ENCODE results near the gene PCBP2. TPM values are rescaled to one million over a fixed set of nuclear protein-coding genes. Genes with fewer than 3 reads are reported as not detected.
A peak's percentile ranks its signal among the peaks of the same experiment; 100 is the strongest.

The PCBP2 gene
- total and polyA plus RNA-seq, 2 experiments from 2014 or later, result 100 to 143 TPM

DNA sequence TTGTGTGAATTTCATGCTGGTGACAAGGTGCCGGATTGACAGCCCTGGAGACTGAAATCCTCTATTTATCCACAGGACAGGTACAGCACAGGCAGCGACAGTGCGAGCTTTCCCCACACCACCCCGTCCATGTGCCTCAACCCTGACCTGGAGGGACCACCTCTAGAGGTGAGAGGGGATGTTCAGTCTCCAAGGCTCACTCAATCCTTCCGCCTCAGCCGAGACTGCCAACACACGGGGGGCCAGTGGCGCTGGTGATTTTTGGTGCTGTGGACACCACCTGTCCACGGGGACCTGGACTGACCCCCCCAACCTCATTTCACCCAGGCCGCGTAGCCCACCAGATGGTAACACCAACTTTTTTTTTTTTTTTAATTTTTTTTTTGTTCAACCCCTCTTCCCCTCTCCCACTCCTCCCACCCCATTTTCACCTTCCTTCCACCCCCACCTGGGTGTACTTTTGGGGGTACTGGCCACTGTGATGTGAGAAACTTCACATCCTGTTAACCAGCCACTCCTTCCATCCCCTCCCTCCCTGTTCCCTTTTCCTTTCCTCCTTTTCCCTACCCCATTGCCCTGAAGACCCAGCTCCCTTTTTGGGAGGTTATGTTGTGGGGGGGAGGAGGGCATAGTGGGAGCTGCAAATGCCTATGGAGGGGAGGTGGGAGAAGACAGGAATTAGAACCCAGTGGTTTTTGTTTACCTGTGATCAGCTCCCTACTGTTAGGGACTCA lies 12.9 kb downstream of the PCBP2 start:
- no peaks in the 10 kb centered on the region for H3K27me3 ChIP-seq (replicated peaks; ENCODE audit: insufficient read depth)
- no peak for TF ChIP-seq EZH2 (IDR thresholded peaks at IDR 0.05; ENCODE audit: insufficient read depth, poor library complexity, severe bottlenecking)
- TF ChIP-seq EZH2phosphoT487 (IDR thresholded peaks at IDR 0.05; ENCODE audit: insufficient read depth, low read depth), result no peak
- no peak overlapping the region for H2AFZ ChIP-seq
- DNase-seq, result no peak
- no peak overlapping the region for H3K27ac ChIP-seq
- H3F3A ChIP-seq (ENCODE audit: insufficient read depth), result peaks cover 79% of the 10 kb centered on the region
- peaks cover 8% of the 10 kb centered on the region; the same call in 1 of the 2 replicates for H4K20me1 ChIP-seq (ENCODE audit: insufficient read depth)
- no peaks in the 10 kb centered on the region for H3K9me2 ChIP-seq (ENCODE audit: insufficient read depth)
- H3K9me3 ChIP-seq (ENCODE audit: low read depth), result no peaks in the 10 kb centered on the region
- no peaks in the 10 kb centered on the region for H3K4me1 ChIP-seq (ENCODE audit: insufficient read depth)
- H3K79me2 ChIP-seq (ENCODE audit: insufficient read depth), result peaks cover 100% of the 10 kb centered on the region
- H3K4me2 ChIP-seq (ENCODE audit: unreplicated experiment), result no peak overlapping the region
- H3K9ac ChIP-seq, result 0 out of 2 replicates have a peak overlapping the region, but pooled peaks have one; percentile 12
- no peak overlapping the region for H3K4me3 ChIP-seq
- WGBS, 2 experiments (ENCODE audit: low coverage in 1 of 2, low lambda C conversion rate in 2 of 2, missing lambda C conversion rate in 2 of 2), result 85 to 89% methylated on average over 11 of the region's 11 CpGs
- peaks cover 96% of the 10 kb centered on the region for H3K36me3 ChIP-seq (ENCODE audit: low read depth)
- in situ Hi-C loops (cut with MboI), result no loop called here

DNA sequence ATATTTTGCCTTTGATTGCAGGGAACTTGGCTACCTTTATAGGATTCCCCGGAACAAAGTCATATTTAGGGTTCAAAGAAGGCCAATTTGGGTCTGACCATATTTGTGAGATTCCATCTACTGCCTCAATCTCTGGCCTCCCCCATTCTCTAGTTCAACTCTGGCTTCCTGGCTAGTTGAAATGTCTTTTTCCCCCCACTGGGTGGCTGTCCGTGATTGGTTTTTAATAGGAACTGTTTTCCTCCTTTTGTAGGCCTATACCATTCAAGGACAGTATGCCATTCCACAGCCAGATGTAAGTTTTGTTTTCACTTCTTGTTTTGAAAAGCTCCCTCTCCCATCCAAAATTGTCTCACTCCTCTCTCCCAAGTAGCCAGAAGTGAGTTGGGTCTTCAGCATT lies 13.8 kb downstream of the PCBP2 start:
- Histone ChIP-seq H3K79me2 (ENCODE audit: insufficient read depth) (peaks cover 100% of the 10 kb centered on the region), H4K20me1 (ENCODE audit: insufficient read depth) (peaks cover 7% of the 10 kb centered on the region; the same call in 1 of the 2 replicates)
- no peak for TF ChIP-seq EZH2phosphoT487 (IDR thresholded peaks at IDR 0.05; ENCODE audit: insufficient read depth, low read depth)
- TF ChIP-seq EZH2 (IDR thresholded peaks at IDR 0.05; ENCODE audit: insufficient read depth, poor library complexity, severe bottlenecking), result no peak

DNA sequence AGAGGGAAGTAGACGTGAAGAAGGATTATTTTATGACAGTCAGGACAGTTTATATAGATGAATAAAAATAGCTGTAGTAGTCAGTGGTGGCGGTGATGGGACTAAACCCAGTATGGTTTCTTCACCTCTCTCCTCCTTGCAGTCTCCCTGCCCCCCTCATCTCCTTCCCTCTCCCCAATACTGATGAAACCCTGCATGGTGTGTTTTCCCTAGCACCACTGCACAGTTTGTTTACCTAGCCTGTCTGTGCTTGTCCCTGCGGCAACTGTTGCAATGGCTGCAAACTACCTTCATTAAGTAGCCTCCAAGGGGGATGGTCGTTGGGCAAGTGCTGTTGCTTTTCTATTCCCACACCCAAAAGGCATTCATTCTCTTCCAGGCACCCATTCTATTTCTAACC lies 14.7 kb downstream of the PCBP2 start:
- no peak overlapping the region for H3K27ac ChIP-seq
- in situ Hi-C loops (cut with MboI), result no loop called here
- peaks cover 91% of the 10 kb centered on the region for H3K36me3 ChIP-seq (ENCODE audit: low read depth)
- H2AFZ ChIP-seq, result no peak overlapping the region
- no peaks in the 10 kb centered on the region for H3K27me3 ChIP-seq (replicated peaks; ENCODE audit: insufficient read depth)
- 0 out of 2 replicates have a peak overlapping the region, but pooled peaks have one; percentile 10 for H3K9ac ChIP-seq
- H3K4me3 ChIP-seq, result no peak overlapping the region
- H3K4me1 ChIP-seq (ENCODE audit: insufficient read depth), result no peaks in the 10 kb centered on the region
- no peak overlapping the region for H3K4me2 ChIP-seq (ENCODE audit: unreplicated experiment)
- no peak for DNase-seq
- 75 to 79% methylated on average over 4 of the region's 4 CpGs for WGBS, 2 experiments (ENCODE audit: low coverage in 1 of 2, low lambda C conversion rate in 2 of 2, missing lambda C conversion rate in 2 of 2)
- no peaks in the 10 kb centered on the region for H3K9me2 ChIP-seq (ENCODE audit: insufficient read depth)
- no peak for TF ChIP-seq EZH2phosphoT487 (IDR thresholded peaks at IDR 0.05; ENCODE audit: insufficient read depth, low read depth)
- TF ChIP-seq EZH2 (IDR thresholded peaks at IDR 0.05; ENCODE audit: insufficient read depth, poor library complexity, severe bottlenecking), result no peak
- peaks cover 98% of the 10 kb centered on the region for H3K79me2 ChIP-seq (ENCODE audit: insufficient read depth)
- H3K9me3 ChIP-seq (ENCODE audit: low read depth), result no peaks in the 10 kb centered on the region
- H4K20me1 ChIP-seq (ENCODE audit: insufficient read depth), result no peaks in the 10 kb centered on the region
- H3F3A ChIP-seq (ENCODE audit: insufficient read depth), result peaks cover 77% of the 10 kb centered on the region

More for the DNA sequence above, 13.8 kb downstream of the PCBP2 start:
- Histone ChIP-seq H3K27me3 (replicated peaks; ENCODE audit: insufficient read depth) (no peaks in the 10 kb centered on the region), H3K36me3 (ENCODE audit: low read depth) (peaks cover 94% of the 10 kb centered on the region), H3K9ac (peak overlapping the region; percentile 10; the same call in 1 of the 2 replicates), H3K4me2 (ENCODE audit: unreplicated experiment) (no peak overlapping the region), H3K27ac (peak overlapping the region; percentile 12), H3K9me3 (ENCODE audit: low read depth) (no peaks in the 10 kb centered on the region), H3K4me3 (no peak overlapping the region), H2AFZ (no peak overlapping the region), H3K4me1 (ENCODE audit: insufficient read depth) (no peaks in the 10 kb centered on the region), H3F3A (ENCODE audit: insufficient read depth) (peaks cover 79% of the 10 kb centered on the region), H3K9me2 (ENCODE audit: insufficient read depth) (no peaks in the 10 kb centered on the region)
- WGBS, 2 experiments (ENCODE audit: low coverage in 1 of 2, low lambda C conversion rate in 2 of 2, missing lambda C conversion rate in 2 of 2), result 63 to 66% methylated on average over 2 of the region's 2 CpGs
- no peak for DNase-seq
- in situ Hi-C loops (cut with MboI), result no loop called here

DNA sequence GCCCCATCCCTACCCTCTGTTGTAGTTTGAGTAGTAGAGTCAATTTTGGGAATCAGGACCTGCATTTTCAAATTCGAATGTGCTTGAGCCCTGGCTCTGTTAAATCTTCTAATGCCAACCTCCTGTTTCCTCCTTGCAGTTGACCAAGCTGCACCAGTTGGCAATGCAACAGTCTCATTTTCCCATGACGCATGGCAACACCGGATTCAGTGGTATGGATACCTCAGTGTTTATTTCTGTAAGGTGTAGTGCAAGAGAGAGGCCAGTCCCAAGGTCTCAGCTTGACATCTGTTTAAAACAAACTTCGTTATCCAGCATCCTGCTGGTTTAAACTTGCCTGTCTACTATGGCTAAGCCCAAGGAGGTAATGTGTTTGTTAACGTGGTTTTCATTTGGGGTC lies 15.2 kb downstream of the PCBP2 start:
- TF ChIP-seq EZH2phosphoT487 (IDR thresholded peaks at IDR 0.05; ENCODE audit: insufficient read depth, low read depth) (no peak), EZH2 (IDR thresholded peaks at IDR 0.05; ENCODE audit: insufficient read depth, poor library complexity, severe bottlenecking) (no peak)
- H3K4me3 ChIP-seq, result no peak overlapping the region
- no peaks in the 10 kb centered on the region for H3K9me3 ChIP-seq (ENCODE audit: low read depth)
- DNase-seq, result no peak
- no peaks in the 10 kb centered on the region for H3K4me1 ChIP-seq (ENCODE audit: insufficient read depth)
- 53% methylated on average over 5 of the region's 5 CpGs for WGBS, 2 experiments (ENCODE audit: low coverage in 1 of 2, low lambda C conversion rate in 2 of 2, missing lambda C conversion rate in 2 of 2)
- no peaks in the 10 kb centered on the region for H4K20me1 ChIP-seq (ENCODE audit: insufficient read depth)
- H3K9me2 ChIP-seq (ENCODE audit: insufficient read depth), result no peaks in the 10 kb centered on the region
- H3K36me3 ChIP-seq (ENCODE audit: low read depth), result peaks cover 91% of the 10 kb centered on the region
- H3K4me2 ChIP-seq (ENCODE audit: unreplicated experiment), result no peak overlapping the region
- H3K79me2 ChIP-seq (ENCODE audit: insufficient read depth), result peaks cover 98% of the 10 kb centered on the region
- no peaks in the 10 kb centered on the region for H3K27me3 ChIP-seq (replicated peaks; ENCODE audit: insufficient read depth)
- in situ Hi-C loops (cut with MboI), result no loop called here
- peaks cover 77% of the 10 kb centered on the region for H3F3A ChIP-seq (ENCODE audit: insufficient read depth)
- H2AFZ ChIP-seq, result no peak overlapping the region
- H3K27ac ChIP-seq, result no peak overlapping the region
- no peak overlapping the region for H3K9ac ChIP-seq

All from GM23248 (cell line).